ENCODE results near the gene OXSR1.
A peak's percentile ranks its signal among the peaks of the same experiment; 100 is the strongest.

Gene OXSR1

GRCh38 chr3:38137615-38138348 lies 27.6 kb upstream of the OXSR1 start:
- peak overlapping the region; percentile 82 for H3K4me3 ChIP-seq (ENCODE audit: low read depth, low read length)
- in situ Hi-C loops (cut with HindIII; ENCODE audit: low pct_ligation_motif_present, low sequenced_read_pairs): no loop called here
- no peak for DNase-seq
- peak overlapping the region; percentile 75 for H3K27ac ChIP-seq
- no peaks in the 10 kb centered on the region for H3K27me3 ChIP-seq (replicated peaks)
- peaks cover 2% of the 10 kb centered on the region for H3K36me3 ChIP-seq (replicated peaks)
- peak; percentile 43 for TF ChIP-seq CTCF (IDR thresholded peaks at IDR 0.05; ENCODE audit: low read depth, low read length, missing control alignments)

- peak; percentile 9 for TF ChIP-seq CTCF (IDR thresholded peaks at IDR 0.05; ENCODE audit: low read depth, low read length, missing control alignments)
- peaks cover 2% of the 10 kb centered on the region for H3K36me3 ChIP-seq (replicated peaks)
- peak; percentile 45 for DNase-seq
- H3K27me3 ChIP-seq (replicated peaks): no peaks in the 10 kb centered on the region
- peak within 1 kb of the TSS; percentile 75 for H3K27ac ChIP-seq
- peak within 1 kb of the TSS; percentile 82 for H3K4me3 ChIP-seq (ENCODE audit: low read depth, low read length)
- in situ Hi-C loops (cut with HindIII; ENCODE audit: low pct_ligation_motif_present, low sequenced_read_pairs): no loop called here
Measured at GRCh38 chr3:38138349-38139190, 26.8 kb upstream of the OXSR1 start, which contains the start of gene MYD88. TSS of gene MYD88 (plus strand) at chr3:38138661. CDS start at chr3:38138701, 40 bp downstream.

GRCh38 chr3:38139191-38139590 lies 26.1 kb upstream of the OXSR1 start:
- DNase-seq: no peak
- Histone ChIP-seq H3K27ac (no peak overlapping the region), H3K4me3 (ENCODE audit: low read depth, low read length) (peak overlapping the region; percentile 82), H3K36me3 (replicated peaks) (peaks cover 2% of the 10 kb centered on the region), H3K27me3 (replicated peaks) (no peaks in the 10 kb centered on the region)
- in situ Hi-C loops (cut with HindIII; ENCODE audit: low pct_ligation_motif_present, low sequenced_read_pairs): no loop called here
- no peak for TF ChIP-seq CTCF (IDR thresholded peaks at IDR 0.05; ENCODE audit: low read depth, low read length, missing control alignments)

- DNase-seq: no peak
- H3K36me3 ChIP-seq (replicated peaks): peaks cover 2% of the 10 kb centered on the region
- H3K4me3 ChIP-seq (ENCODE audit: low read depth, low read length): peak overlapping the region; percentile 82
- in situ Hi-C loops (cut with HindIII; ENCODE audit: low pct_ligation_motif_present, low sequenced_read_pairs): no loop called here
- H3K27ac ChIP-seq: no peak overlapping the region
- no peak for TF ChIP-seq CTCF (IDR thresholded peaks at IDR 0.05; ENCODE audit: low read depth, low read length, missing control alignments)
- H3K27me3 ChIP-seq (replicated peaks): no peaks in the 10 kb centered on the region
Measured at GRCh38 chr3:38139652-38140051, 25.7 kb upstream of the OXSR1 start.

- DNase-seq: no peak
- TF ChIP-seq CTCF (IDR thresholded peaks at IDR 0.05; ENCODE audit: low read depth, low read length, missing control alignments): no peak
- Histone ChIP-seq H3K4me3 (ENCODE audit: low read depth, low read length) (no peak overlapping the region), H3K36me3 (replicated peaks) (peaks cover 2% of the 10 kb centered on the region), H3K27me3 (replicated peaks) (no peaks in the 10 kb centered on the region), H3K27ac (no peak overlapping the region)
- in situ Hi-C loops (cut with HindIII; ENCODE audit: low pct_ligation_motif_present, low sequenced_read_pairs): no loop called here
Measured at GRCh38 chr3:38140326-38141172, 24.8 kb upstream of the OXSR1 start.
